Nephron progenitor cell (in vitro differentiated cells): ENCODE data around the gene PRSS37.

Experiments used
- DNase-seq: peaks from one replicate; pipeline ENCODE4 v3.0.0; 2021
- H3K27ac Mint-ChIP-seq: 2 replicates; pipeline ENCODE4 v1.8.0; 2021; ENCODE audit warnings: mild to moderate bottlenecking, moderate library complexity, mixed read lengths
- H3K27me3 Mint-ChIP-seq: 2 replicates; pipeline ENCODE4 v1.8.0; 2021; ENCODE audit warnings: mild to moderate bottlenecking, low read depth, mixed read lengths; ENCODE audit not compliant: poor library complexity
- H3K36me3 Mint-ChIP-seq: 2 replicates; pipeline ENCODE4 v1.8.0; 2021; ENCODE audit warnings: low read depth, mixed read lengths
- H3K4me1 Mint-ChIP-seq: 2 replicates; pipeline ENCODE4 v1.8.0; 2021; ENCODE audit warnings: mixed read lengths
- H3K4me3 Mint-ChIP-seq: 2 replicates; pipeline ENCODE4 v1.8.0; 2021; ENCODE audit warnings: mild to moderate bottlenecking, moderate library complexity, mixed read lengths
- H3K9me3 Mint-ChIP-seq: 2 replicates; pipeline ENCODE4 v1.8.0; 2021; ENCODE audit warnings: mild to moderate bottlenecking, moderate library complexity, mixed read lengths
- TF ChIP-seq, protein P1 (sequence below): fragments of 200-600 bp; sonication (generic); IDR thresholded peaks from 2 replicates; pipeline ENCODE4 v1.5.0; 2021; ENCODE audit warnings: antibody characterized with exemption

PRSS37 gene, protein sequence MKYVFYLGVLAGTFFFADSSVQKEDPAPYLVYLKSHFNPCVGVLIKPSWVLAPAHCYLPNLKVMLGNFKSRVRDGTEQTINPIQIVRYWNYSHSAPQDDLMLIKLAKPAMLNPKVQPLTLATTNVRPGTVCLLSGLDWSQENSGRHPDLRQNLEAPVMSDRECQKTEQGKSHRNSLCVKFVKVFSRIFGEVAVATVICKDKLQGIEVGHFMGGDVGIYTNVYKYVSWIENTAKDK

DNA sequence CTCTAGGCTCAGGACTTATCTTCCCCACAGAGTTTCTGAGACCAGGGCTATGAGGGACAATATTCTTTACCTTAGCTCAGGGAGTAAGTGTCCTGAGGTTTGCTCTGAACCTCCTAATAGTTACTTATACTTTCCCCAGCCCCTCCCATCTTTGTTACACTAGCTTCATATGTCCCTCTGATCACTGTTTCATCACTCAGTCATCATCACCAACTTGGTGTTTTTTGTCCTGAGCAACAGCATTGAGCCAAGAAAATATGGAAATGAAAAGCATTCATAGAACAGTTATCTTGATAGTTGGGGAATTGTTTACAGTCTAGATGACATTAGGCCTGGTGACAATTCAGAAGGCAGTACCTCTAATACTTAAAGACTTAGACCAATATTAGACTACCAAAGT is at the start of gene PRSS37:
PRSS37 (minus strand) TSS at position 101 of the 400 bp plus-strand sequence. CDS start 436 bp downstream, outside the sequence.
- Mint-ChIP-seq H3K4me3 (no peak within 1 kb of the TSS), H3K27me3 (peaks cover 2% of the 10 kb centered on the region), H3K36me3 (no peaks in the 10 kb centered on the region), H3K4me1 (no peaks in the 10 kb centered on the region), H3K9me3 (no peaks in the 10 kb centered on the region), H3K27ac (peak within 1 kb of the TSS; percentile 14)
- TF ChIP-seq, protein P1, sequence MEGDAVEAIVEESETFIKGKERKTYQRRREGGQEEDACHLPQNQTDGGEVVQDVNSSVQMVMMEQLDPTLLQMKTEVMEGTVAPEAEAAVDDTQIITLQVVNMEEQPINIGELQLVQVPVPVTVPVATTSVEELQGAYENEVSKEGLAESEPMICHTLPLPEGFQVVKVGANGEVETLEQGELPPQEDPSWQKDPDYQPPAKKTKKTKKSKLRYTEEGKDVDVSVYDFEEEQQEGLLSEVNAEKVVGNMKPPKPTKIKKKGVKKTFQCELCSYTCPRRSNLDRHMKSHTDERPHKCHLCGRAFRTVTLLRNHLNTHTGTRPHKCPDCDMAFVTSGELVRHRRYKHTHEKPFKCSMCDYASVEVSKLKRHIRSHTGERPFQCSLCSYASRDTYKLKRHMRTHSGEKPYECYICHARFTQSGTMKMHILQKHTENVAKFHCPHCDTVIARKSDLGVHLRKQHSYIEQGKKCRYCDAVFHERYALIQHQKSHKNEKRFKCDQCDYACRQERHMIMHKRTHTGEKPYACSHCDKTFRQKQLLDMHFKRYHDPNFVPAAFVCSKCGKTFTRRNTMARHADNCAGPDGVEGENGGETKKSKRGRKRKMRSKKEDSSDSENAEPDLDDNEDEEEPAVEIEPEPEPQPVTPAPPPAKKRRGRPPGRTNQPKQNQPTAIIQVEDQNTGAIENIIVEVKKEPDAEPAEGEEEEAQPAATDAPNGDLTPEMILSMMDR = no peak
- no peak for DNase-seq

DNA sequence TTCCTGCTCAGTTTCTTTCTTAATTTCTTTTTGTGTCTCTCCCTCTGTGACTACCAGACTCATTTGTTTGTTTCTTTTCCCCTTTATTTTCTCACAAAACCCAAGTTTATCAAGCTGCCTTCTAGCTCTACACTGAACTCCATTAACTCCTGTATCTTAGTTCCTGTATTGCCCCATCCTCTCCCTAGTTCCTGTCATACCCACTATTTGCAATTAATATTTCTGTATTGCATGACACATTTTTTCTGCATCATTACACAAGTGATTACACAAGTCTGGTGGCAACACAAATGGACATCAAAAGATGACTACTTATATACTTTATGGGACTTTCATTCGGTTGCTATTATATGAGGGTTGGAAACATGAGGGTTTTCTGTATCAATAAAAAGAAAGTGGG is 48.0 kb upstream of the PRSS37 start:
- Mint-ChIP-seq H3K27me3 (peaks cover 10% of the 10 kb centered on the region), H3K9me3 (no peaks in the 10 kb centered on the region), H3K27ac (no peak overlapping the region), H3K36me3 (no peaks in the 10 kb centered on the region), H3K4me1 (no peaks in the 10 kb centered on the region), H3K4me3 (no peak overlapping the region)
- no peak for DNase-seq
- TF ChIP-seq, protein P1 = no peak

DNA sequence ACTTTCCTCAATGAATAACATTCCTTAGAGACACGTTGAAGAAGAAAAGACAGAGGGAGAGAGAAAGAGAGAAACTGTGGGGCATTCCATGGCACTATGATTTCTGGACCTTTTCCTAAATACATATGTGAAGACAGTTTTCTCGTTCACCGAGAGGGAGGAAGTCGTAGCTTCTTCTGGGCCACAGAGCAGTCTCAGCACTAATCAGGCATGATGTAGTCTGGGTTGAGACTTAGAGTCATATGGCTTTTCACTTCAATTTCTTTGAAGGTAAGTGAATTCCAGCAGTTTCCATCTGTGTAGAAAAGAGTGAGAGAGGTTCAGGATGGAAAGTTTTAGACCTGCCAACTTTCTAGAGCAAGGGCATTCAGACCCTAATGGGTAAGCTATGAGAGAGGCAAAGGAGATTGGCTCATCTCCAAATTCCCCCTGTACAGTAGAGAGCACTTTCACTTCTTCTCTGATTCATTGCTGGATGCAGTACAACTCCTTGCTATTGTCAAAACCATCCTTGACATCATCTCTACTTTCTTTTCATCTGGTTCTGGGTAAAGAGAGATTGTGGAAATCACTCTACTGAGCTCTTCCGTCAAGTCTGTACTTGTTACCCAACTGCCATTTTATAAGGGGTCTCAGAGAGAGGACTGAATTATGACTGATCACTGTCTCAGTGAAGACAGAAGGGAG is 43.4 kb upstream of the PRSS37 start:
- no peak overlapping the region for H3K4me3 Mint-ChIP-seq
- DNase-seq = no peak
- H3K4me1 Mint-ChIP-seq = no peaks in the 10 kb centered on the region
- H3K9me3 Mint-ChIP-seq = peaks cover 4% of the 10 kb centered on the region
- peaks cover 13% of the 10 kb centered on the region for H3K27me3 Mint-ChIP-seq
- TF ChIP-seq, protein P1 = no peak
- no peak overlapping the region for H3K27ac Mint-ChIP-seq
- no peaks in the 10 kb centered on the region for H3K36me3 Mint-ChIP-seq

DNA sequence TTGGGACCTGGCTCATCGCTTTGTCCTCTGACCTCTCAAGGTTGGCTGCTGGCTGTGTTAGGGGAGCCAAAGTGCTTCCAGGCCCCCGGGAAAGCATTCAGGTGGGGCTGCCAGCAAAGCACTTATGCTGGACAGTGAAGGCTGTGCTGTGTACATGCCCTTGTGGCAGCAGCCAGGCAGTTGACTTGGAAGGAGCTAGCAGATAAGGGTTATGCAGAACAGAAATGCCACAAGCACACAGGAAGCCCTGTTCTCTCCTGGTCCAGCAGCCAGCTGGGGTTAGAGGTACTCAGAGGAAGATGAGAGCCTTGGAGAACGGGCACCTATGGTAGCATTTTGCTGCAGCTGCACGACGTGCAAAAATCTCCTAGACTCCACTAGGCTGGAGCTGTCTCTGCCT is 39.7 kb upstream of the PRSS37 start:
- no peak for DNase-seq
- no peak overlapping the region for H3K4me3 Mint-ChIP-seq
- H3K36me3 Mint-ChIP-seq = no peaks in the 10 kb centered on the region
- H3K9me3 Mint-ChIP-seq = peaks cover 4% of the 10 kb centered on the region
- no peak overlapping the region for H3K27ac Mint-ChIP-seq
- TF ChIP-seq, protein P1 = no peak
- H3K4me1 Mint-ChIP-seq = no peaks in the 10 kb centered on the region
- peaks cover 9% of the 10 kb centered on the region for H3K27me3 Mint-ChIP-seq

DNA sequence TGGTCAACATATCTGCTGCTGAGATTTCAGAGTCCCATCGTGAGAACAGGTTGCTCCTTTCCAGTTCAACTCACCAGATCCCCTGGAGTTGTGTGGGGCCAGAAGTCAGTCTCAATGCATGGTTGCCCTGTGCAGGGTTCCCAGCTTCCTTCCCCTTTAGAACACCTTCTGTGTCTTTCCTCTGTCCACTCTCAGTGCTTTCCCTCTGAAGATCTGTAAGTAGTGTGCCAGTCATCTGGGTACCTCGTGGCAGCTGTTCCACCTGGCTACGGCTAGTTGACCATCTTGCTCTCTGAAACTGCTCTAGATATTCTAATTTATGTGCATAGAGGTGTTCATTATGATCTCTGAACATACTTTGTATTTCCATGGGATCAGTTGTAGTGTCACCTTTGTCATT is 36.1 kb upstream of the PRSS37 start:
- H3K27ac Mint-ChIP-seq = peak overlapping the region; percentile 37

More for the DNA sequence above, 36.1 kb upstream of the PRSS37 start:
- Mint-ChIP-seq H3K9me3 (no peaks in the 10 kb centered on the region), H3K4me3 (no peak overlapping the region), H3K36me3 (no peaks in the 10 kb centered on the region), H3K27me3 (peaks cover 3% of the 10 kb centered on the region), H3K4me1 (no peaks in the 10 kb centered on the region)
- no peak for DNase-seq
- TF ChIP-seq, protein P1 = no peak
